ENCODE measurements around the gene HEATR3.

Gene HEATR3

GRCh38 chr16:50038756-50039529 lies 26.8 kb upstream of the HEATR3 start:
- no peaks in the 10 kb centered on the region for H3K36me3 ChIP-seq (ENCODE audit: insufficient read depth)
- no peak overlapping the region for H3K27ac ChIP-seq
- H3K4me2 ChIP-seq: no peak overlapping the region
- H3K79me2 ChIP-seq (ENCODE audit: insufficient read depth, low read depth): no peaks in the 10 kb centered on the region
- H3K9ac ChIP-seq: no peak overlapping the region
- H3K4me3 ChIP-seq (IDR thresholded peaks at IDR 0.05; ENCODE audit: insufficient read depth, low read depth, low read length): no peak overlapping the region
- no peak for TF ChIP-seq CTCF (conservative IDR thresholded peaks at IDR 0.05; ENCODE audit: low read depth, low read length)
- no peaks in the 10 kb centered on the region for H4K20me1 ChIP-seq (ENCODE audit: insufficient read depth)
- H3K27me3 ChIP-seq (ENCODE audit: insufficient read depth, low read depth): no peaks in the 10 kb centered on the region
- H2AFZ ChIP-seq (ENCODE audit: low read depth): no peak overlapping the region
- H3K4me1 ChIP-seq (ENCODE audit: low read depth, poor library complexity, severe bottlenecking): peaks cover 13% of the 10 kb centered on the region

GRCh38 chr16:50040018-50040417 lies 25.8 kb upstream of the HEATR3 start:
- no peak overlapping the region for H2AFZ ChIP-seq (ENCODE audit: low read depth)
- no peak overlapping the region for H3K4me3 ChIP-seq (IDR thresholded peaks at IDR 0.05; ENCODE audit: insufficient read depth, low read depth, low read length)
- TF ChIP-seq CTCF (conservative IDR thresholded peaks at IDR 0.05; ENCODE audit: low read depth, low read length): no peak
- no peaks in the 10 kb centered on the region for H4K20me1 ChIP-seq (ENCODE audit: insufficient read depth)
- H3K9ac ChIP-seq: no peak overlapping the region
- no peaks in the 10 kb centered on the region for H3K79me2 ChIP-seq (ENCODE audit: insufficient read depth, low read depth)
- no peak overlapping the region for H3K27ac ChIP-seq
- no peaks in the 10 kb centered on the region for H3K36me3 ChIP-seq (ENCODE audit: insufficient read depth)
- H3K27me3 ChIP-seq (ENCODE audit: insufficient read depth, low read depth): no peaks in the 10 kb centered on the region
- H3K4me1 ChIP-seq (ENCODE audit: low read depth, poor library complexity, severe bottlenecking): peaks cover 13% of the 10 kb centered on the region
- H3K4me2 ChIP-seq: no peak overlapping the region

- no peak overlapping the region for H3K27ac ChIP-seq
- H3K4me3 ChIP-seq (IDR thresholded peaks at IDR 0.05; ENCODE audit: insufficient read depth, low read depth, low read length): no peak overlapping the region
- H3K79me2 ChIP-seq (ENCODE audit: insufficient read depth, low read depth): no peaks in the 10 kb centered on the region
- H3K36me3 ChIP-seq (ENCODE audit: insufficient read depth): no peaks in the 10 kb centered on the region
- H3K9ac ChIP-seq: no peak overlapping the region
- H2AFZ ChIP-seq (ENCODE audit: low read depth): no peak overlapping the region
- peaks cover 13% of the 10 kb centered on the region for H3K4me1 ChIP-seq (ENCODE audit: low read depth, poor library complexity, severe bottlenecking)
- H3K27me3 ChIP-seq (ENCODE audit: insufficient read depth, low read depth): no peaks in the 10 kb centered on the region
- H3K4me2 ChIP-seq: no peak overlapping the region
- TF ChIP-seq CTCF (conservative IDR thresholded peaks at IDR 0.05; ENCODE audit: low read depth, low read length): no peak
- H4K20me1 ChIP-seq (ENCODE audit: insufficient read depth): no peaks in the 10 kb centered on the region
Observed at GRCh38 chr16:50040710-50041109, 25.1 kb upstream of the HEATR3 start.

- Histone ChIP-seq H2AFZ (ENCODE audit: low read depth) (no peak overlapping the region), H3K4me3 (IDR thresholded peaks at IDR 0.05; ENCODE audit: insufficient read depth, low read depth, low read length) (no peak overlapping the region), H3K79me2 (ENCODE audit: insufficient read depth, low read depth) (no peaks in the 10 kb centered on the region), H3K36me3 (ENCODE audit: insufficient read depth) (no peaks in the 10 kb centered on the region), H3K4me1 (ENCODE audit: low read depth, poor library complexity, severe bottlenecking) (peaks cover 12% of the 10 kb centered on the region), H3K27me3 (ENCODE audit: insufficient read depth, low read depth) (no peaks in the 10 kb centered on the region), H3K4me2 (no peak overlapping the region), H3K9ac (no peak overlapping the region), H4K20me1 (ENCODE audit: insufficient read depth) (no peaks in the 10 kb centered on the region), H3K27ac (no peak overlapping the region)
- no peak for TF ChIP-seq CTCF (conservative IDR thresholded peaks at IDR 0.05; ENCODE audit: low read depth, low read length)
Observed at GRCh38 chr16:50043358-50043757, 22.4 kb upstream of the HEATR3 start.

All from KMS-11 (cell line).